IgD-negative memory B cell (primary cell): ENCODE measurements around the gene SSH2. TPM values are rescaled to one million over a fixed set of nuclear protein-coding genes. Genes with fewer than 3 reads are reported as not detected.

ENCODE experiments used
- H3K27ac Mint-ChIP-seq, 3 donors: one replicate each; pipeline ENCODE4 v1.8.0; 2020 to 2022; ENCODE audit warnings: mild to moderate bottlenecking in 3 of 3, mixed read lengths in 3 of 3, moderate library complexity in 1 of 3
- H3K27me3 Mint-ChIP-seq: one replicate; pipeline ENCODE4 v1.8.0; 2021; ENCODE audit warnings: mixed read lengths
- H3K36me3 Mint-ChIP-seq: one replicate; pipeline ENCODE4 v1.8.0; 2020; ENCODE audit warnings: mild to moderate bottlenecking, mixed read lengths
- H3K4me1 Mint-ChIP-seq, 3 donors: one replicate each; pipeline ENCODE4 v1.8.0; 2020 to 2022; ENCODE audit warnings: mixed read lengths in 3 of 3, mild to moderate bottlenecking in 1 of 3
- H3K4me3 Mint-ChIP-seq, 4 donors: one replicate each; pipeline ENCODE4 v1.8.0; 2020 to 2022; ENCODE audit warnings: mild to moderate bottlenecking in 4 of 4, mixed read lengths in 4 of 4, moderate library complexity in 3 of 4
- H3K9me3 Mint-ChIP-seq, 3 donors: one replicate each; pipeline ENCODE4 v1.8.0; 2020 to 2021; ENCODE audit warnings: mixed read lengths in 3 of 3, mild to moderate bottlenecking in 1 of 3
- polyA plus RNA-seq: library from polyadenylated mRNA; unstranded; fragments of 300-500 nt; fragmentation: Illumina TruSeq; gene quantifications from one replicate; pipeline ENCODE4 v1.2.3, GENCODE V29; 2021

SSH2 gene
- polyA plus RNA-seq, 1 donor from 2014 or later, result 51.6 TPM

DNA sequence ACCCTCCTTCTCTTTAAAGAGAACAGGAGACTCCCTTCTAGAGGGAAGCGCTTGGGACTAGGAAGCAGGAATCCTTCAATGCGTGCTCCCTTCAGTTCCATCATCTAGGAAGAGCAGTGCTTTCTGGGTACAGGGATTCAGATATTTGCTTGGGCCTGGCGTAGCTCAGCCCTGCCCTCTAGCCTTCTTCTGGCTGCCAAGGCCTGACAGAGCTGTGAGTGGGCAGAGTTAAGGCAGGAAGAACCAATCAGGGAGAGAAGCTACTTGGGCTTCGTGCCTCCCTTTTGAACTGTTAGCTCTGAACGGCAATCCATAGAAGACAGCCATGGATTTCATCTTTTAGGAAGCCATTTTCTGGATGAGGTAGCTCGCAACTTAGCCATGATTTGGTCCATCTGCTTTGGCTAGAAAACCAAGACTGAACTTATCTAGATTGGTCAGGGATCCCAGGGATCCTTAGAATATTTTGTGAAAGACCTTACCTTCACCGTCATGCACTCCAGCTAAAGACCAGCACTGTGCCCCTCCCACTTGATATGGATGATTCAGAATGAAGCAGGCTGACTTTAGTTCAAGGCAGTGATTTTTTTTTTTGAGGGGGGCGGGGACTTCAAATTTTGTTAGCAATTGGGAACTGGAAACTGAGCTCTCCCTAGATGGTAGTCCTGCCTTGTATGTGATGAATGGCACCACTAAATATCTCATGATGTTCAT is 304.8 kb downstream of the SSH2 start:
- H3K27me3 Mint-ChIP-seq, result no peaks in the 10 kb centered on the region
- no peaks in the 10 kb centered on the region for H3K9me3 Mint-ChIP-seq
- H3K4me3 Mint-ChIP-seq, result peak overlapping the region in 2 of 4 donors; percentile 14 to 30
- H3K4me1 Mint-ChIP-seq, result peaks cover 3 to 20% (median 20%) of the 10 kb centered on the region in 3 donors
- peak overlapping the region in 2 of 3 donors; percentile 24 to 27 for H3K27ac Mint-ChIP-seq
- no peaks in the 10 kb centered on the region for H3K36me3 Mint-ChIP-seq

GRCh38 chr17:29624586-29624985 is 305.4 kb downstream of the SSH2 start:
- H3K36me3 Mint-ChIP-seq, result no peaks in the 10 kb centered on the region
- H3K4me1 Mint-ChIP-seq, result peaks cover 3 to 20% (median 20%) of the 10 kb centered on the region in 3 donors

GRCh38 chr17:29623283-29623647 is 306.8 kb downstream of the SSH2 start:
- H3K27ac Mint-ChIP-seq, result peak overlapping the region in 2 of 3 donors; percentile 9 to 33
- H3K36me3 Mint-ChIP-seq, result no peaks in the 10 kb centered on the region
- no peaks in the 10 kb centered on the region for H3K9me3 Mint-ChIP-seq
- no peaks in the 10 kb centered on the region for H3K27me3 Mint-ChIP-seq
- H3K4me1 Mint-ChIP-seq, result peaks cover 3 to 20% (median 12%) of the 10 kb centered on the region in 3 donors
- H3K4me3 Mint-ChIP-seq, result peak overlapping the region; percentile 78 to 92 (median 88)

More at GRCh38 chr17:29624586-29624985, 305.4 kb downstream of the SSH2 start:
- H3K27ac Mint-ChIP-seq, result peak overlapping the region in 2 of 3 donors; percentile 9 to 24
- H3K4me3 Mint-ChIP-seq, result peak overlapping the region in 1 of 4 donors; percentile 30
- no peaks in the 10 kb centered on the region for H3K27me3 Mint-ChIP-seq
- no peaks in the 10 kb centered on the region for H3K9me3 Mint-ChIP-seq

GRCh38 chr17:29622337-29623282 is 307.4 kb downstream of the SSH2 start, which contains the start of gene CORO6:
TSS of gene CORO6 (minus strand) at chr17:29622912. CDS start at chr17:29621421, 1,491 bp downstream.
- Mint-ChIP-seq H3K27me3 (no peaks in the 10 kb centered on the region), H3K9me3 (no peaks in the 10 kb centered on the region), H3K36me3 (no peaks in the 10 kb centered on the region), H3K4me1 (peaks cover 3 to 16% (median 8%) of the 10 kb centered on the region in 3 donors), H3K27ac (peak within 1 kb of the TSS; percentile 9 to 67 (median 64)), H3K4me3 (peak within 1 kb of the TSS; percentile 78 to 92 (median 88))

- H3K27me3 Mint-ChIP-seq, result peaks cover under 1% of the 10 kb centered on the region
- H3K36me3 Mint-ChIP-seq, result no peaks in the 10 kb centered on the region
- peaks cover 9 to 21% (median 11%) of the 10 kb centered on the region in 3 donors for H3K4me1 Mint-ChIP-seq
- no peaks in the 10 kb centered on the region for H3K9me3 Mint-ChIP-seq
- peak overlapping the region; percentile 78 to 89 (median 84) for H3K4me3 Mint-ChIP-seq
- H3K27ac Mint-ChIP-seq, result peak overlapping the region in 1 of 3 donors; percentile 9
Measured at GRCh38 chr17:29621751-29622194, 308.3 kb downstream of the SSH2 start.

DNA sequence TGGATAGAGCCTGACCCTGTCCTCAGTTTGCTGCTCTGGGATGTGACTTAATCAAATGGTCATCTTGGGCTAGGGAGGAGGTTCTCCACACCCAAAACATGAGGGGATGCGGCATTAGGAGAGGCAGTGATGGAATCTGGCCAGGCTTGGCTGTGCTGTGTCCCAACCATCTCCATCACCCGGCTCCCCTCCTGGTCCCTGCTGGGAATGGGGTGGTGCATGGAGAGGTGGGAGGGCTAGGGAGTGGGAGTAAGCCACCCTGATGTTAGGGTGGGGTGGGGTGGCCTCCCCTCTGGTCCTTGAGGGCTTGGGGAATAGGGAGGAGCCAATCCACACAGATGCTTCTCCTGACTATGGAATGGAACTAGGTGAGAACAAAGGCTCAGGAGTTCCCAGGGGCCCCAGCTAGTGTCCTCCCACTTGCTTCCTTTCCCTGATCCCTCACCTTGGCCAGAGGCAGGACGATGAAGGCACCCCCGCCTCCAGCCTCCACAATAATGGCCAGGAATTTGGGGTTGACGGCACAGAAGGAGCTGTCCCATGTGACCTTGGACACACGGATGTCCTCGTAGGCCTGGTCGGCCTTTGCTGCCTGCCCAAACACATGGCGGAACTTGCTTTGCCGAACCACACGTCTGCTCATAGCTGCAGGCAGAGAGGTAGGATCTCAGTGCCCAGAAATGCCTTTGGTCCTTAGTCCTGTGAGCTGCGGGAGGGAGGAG is 309.1 kb downstream of the SSH2 start:
- H3K27me3 Mint-ChIP-seq, result peaks cover 6% of the 10 kb centered on the region
- peaks cover 15 to 26% (median 15%) of the 10 kb centered on the region in 3 donors for H3K4me1 Mint-ChIP-seq
- no peaks in the 10 kb centered on the region for H3K36me3 Mint-ChIP-seq
- H3K9me3 Mint-ChIP-seq, result no peaks in the 10 kb centered on the region
- H3K4me3 Mint-ChIP-seq, result peak overlapping the region in 3 of 4 donors; percentile 16 to 87 (median 23)
- no peak overlapping the region for H3K27ac Mint-ChIP-seq

- H3K27ac Mint-ChIP-seq, result no peak overlapping the region
- peak overlapping the region in 1 of 4 donors; percentile 79 for H3K4me3 Mint-ChIP-seq
- H3K27me3 Mint-ChIP-seq, result peaks cover 6% of the 10 kb centered on the region
- H3K9me3 Mint-ChIP-seq, result no peaks in the 10 kb centered on the region
- peaks cover 15 to 22% (median 15%) of the 10 kb centered on the region in 3 donors for H3K4me1 Mint-ChIP-seq
- no peaks in the 10 kb centered on the region for H3K36me3 Mint-ChIP-seq
Measured at GRCh38 chr17:29620271-29620670, 309.8 kb downstream of the SSH2 start.

GRCh38 chr17:29619251-29619650 is 310.8 kb downstream of the SSH2 start:
- H3K4me3 Mint-ChIP-seq, result peak overlapping the region in 2 of 4 donors; percentile 16 to 79
- peaks cover 6% of the 10 kb centered on the region for H3K27me3 Mint-ChIP-seq
- no peaks in the 10 kb centered on the region for H3K9me3 Mint-ChIP-seq
- H3K36me3 Mint-ChIP-seq, result no peaks in the 10 kb centered on the region
- no peak overlapping the region for H3K27ac Mint-ChIP-seq
- peaks cover 15 to 27% (median 17%) of the 10 kb centered on the region in 3 donors for H3K4me1 Mint-ChIP-seq

DNA sequence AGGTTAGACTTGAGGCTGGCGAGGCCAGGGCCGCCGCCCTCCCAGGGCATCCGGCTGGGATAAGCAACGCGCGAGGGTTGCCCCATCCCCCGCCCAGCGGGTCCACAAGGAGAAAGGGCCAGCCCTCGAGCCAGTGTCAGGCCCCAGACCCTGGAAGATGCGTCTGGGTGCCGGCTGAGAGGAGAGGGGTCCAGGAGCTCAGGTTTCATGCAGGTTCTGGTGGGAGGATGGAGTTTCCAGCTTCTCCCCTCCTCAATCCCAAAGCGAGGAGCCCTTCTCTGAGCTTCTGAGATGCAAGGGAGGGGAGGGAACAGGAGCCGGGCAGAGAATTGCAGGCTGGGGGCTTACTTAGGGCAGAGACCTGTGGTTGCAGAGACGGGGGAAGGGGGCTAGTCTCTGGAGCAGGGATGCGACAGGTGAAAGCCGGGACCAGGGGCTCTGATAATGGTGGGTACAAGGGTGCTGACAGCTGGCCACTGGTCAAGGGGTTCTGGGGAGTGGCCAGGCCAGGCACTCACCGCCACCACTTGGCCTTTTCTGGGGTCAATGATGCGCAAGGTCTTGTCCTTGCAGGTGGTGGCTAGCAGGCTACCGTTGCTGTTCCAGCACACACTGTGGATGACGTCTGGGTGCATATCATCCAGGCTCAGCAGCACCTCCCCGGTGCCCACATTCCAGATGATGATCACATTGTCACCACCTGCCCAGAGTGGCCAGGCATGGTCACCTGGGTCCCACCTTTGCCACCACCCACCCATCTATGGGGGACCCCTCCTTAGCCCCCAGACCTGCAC is 311.6 kb downstream of the SSH2 start:
- peaks cover 6% of the 10 kb centered on the region for H3K27me3 Mint-ChIP-seq

DNA sequence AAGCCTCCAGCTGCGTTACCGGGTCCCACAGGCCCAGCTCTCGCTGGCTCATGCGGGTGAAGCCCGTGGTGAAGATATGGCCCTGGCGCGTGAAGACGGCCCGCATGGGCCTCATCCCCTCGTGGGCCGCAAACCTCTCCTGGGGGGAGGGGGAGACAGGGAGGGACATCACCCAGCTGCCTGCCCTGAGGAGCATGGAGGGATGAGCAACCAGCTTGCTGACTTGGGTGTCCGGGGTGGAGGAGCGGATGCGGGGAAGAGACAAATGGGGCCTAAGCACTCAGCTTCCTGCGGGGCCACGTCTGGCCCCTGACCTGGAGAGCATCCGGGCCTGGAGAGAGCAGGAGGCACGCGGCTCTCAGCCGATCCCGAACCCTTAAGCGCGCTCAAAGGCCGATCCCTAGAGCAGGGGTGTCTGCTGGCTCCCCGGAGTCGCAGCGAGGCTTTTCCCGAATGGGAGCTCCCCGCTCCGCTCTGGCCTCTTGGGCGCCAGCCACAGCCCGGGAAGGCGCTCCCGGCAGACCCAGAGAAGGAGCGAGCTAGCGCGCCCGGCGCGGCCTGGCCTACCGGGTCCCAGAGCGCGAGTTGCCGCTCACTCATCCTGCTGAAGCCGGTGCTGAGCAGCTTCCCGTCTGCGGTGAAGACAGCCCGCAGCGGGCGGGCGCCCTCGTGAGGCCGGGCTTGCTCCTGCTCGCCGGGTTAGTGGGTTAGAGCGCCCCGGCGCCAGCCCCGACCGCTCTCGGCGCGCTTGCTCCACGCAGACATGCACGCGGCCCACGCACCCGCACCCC is 312.4 kb downstream of the SSH2 start:
- Mint-ChIP-seq H3K9me3 (no peaks in the 10 kb centered on the region), H3K36me3 (no peaks in the 10 kb centered on the region), H3K4me1 (peaks cover 14 to 18% (median 17%) of the 10 kb centered on the region in 3 donors), H3K27ac (peak overlapping the region in 1 of 3 donors; percentile 18), H3K4me3 (peak overlapping the region; percentile 79 to 94 (median 87)), H3K27me3 (peaks cover 6% of the 10 kb centered on the region)

More for the DNA sequence above, 311.6 kb downstream of the SSH2 start:
- Mint-ChIP-seq H3K27ac (no peak overlapping the region), H3K4me3 (peak overlapping the region in 3 of 4 donors; percentile 79 to 94 (median 80)), H3K36me3 (no peaks in the 10 kb centered on the region), H3K4me1 (peaks cover 18 to 26% (median 19%) of the 10 kb centered on the region in 3 donors), H3K9me3 (no peaks in the 10 kb centered on the region)

DNA sequence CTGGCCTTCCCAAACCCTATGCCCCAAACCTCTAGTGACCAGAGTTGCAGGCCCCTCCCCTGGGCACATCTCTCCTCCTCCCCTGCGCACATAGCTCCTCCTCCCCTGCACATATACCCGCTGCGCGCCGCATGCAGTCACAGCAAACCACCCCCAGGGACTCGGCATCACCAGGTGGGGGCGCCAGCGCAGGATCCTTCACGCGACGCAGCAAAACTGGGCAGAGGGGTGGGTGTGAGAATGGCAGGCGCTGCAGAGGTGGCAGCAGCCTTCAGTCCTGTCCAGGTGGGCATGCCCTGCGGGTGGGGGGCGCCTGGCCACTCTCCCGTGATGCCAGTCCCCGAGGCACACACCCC is 312.9 kb downstream of the SSH2 start:
- no peaks in the 10 kb centered on the region for H3K9me3 Mint-ChIP-seq
- H3K4me1 Mint-ChIP-seq, result peaks cover 14 to 18% (median 17%) of the 10 kb centered on the region in 3 donors
- H3K27ac Mint-ChIP-seq, result peak overlapping the region in 2 of 3 donors; percentile 18 to 57
- no peaks in the 10 kb centered on the region for H3K36me3 Mint-ChIP-seq
- peaks cover 6% of the 10 kb centered on the region for H3K27me3 Mint-ChIP-seq
- peak overlapping the region; percentile 79 to 94 (median 87) for H3K4me3 Mint-ChIP-seq

DNA sequence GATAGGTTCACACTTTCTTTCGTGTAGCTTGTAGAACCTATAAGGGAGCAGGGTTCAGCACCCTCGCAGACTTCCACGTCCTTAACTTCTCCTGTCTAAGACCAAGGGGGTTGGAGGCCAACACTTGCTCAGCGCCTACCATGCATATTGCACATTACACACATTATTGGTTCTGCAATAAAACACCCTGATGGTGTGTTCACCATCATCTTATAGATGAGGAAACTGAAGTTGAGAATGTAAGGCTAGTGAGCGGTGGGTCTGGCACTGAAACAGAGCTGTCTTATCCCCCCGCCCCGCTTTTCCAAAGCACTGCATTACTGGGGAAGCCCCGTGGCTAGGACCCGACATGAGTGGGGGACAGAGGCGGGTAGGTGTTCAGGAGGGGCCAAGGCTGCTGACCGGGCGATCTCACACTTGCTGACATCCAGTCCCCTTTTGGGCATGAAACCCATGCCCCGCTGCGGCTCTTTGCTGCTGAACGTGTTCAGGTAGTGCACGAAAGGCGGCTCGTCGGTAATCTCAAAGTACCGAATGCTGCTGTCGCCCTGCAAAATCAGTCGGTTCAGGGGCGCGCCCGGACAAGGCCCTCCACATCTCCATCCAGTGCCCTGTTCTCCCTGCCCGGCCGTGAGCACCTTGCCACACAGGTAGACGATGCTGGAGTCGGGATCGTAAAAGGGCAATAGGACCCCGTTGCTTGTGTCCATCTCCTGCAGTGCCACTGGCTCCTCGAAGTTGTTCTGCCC is 313.6 kb downstream of the SSH2 start:
- Mint-ChIP-seq H3K27me3 (peaks cover 6% of the 10 kb centered on the region), H3K4me3 (peak overlapping the region; percentile 79 to 94 (median 87)), H3K9me3 (no peaks in the 10 kb centered on the region), H3K27ac (peak overlapping the region in 2 of 3 donors; percentile 18 to 57), H3K36me3 (no peaks in the 10 kb centered on the region), H3K4me1 (peaks cover 13 to 18% (median 14%) of the 10 kb centered on the region in 3 donors)
